GM10248 (cell line): ENCODE results near the gene UPK3B.
"Not testable (repeated sequence)": the region's sequence is repeated elsewhere in the genome, so short reads cannot be mapped to it uniquely, and the experiment has no call there.

Source experiments
- CTCF ChIA-PET: fragments of 300-600 bp; sonication (Branson Sonifier 250); formaldehyde crosslinking; extraction: SDS; loops from one replicate; lab custom pipeline; 2021; ENCODE audit warnings: antibody characterized with exemption; lab: Yijun Ruan, JAX
- POLR2A ChIA-PET: fragments of 350-650 bp; sonication (Branson Sonifier 250); formaldehyde crosslinking; extraction: SDS; loops from one replicate; lab custom pipeline; 2020; ENCODE audit warnings: antibody characterized with exemption; lab: Yijun Ruan, JAX
- DNase-seq: peaks from one replicate; pipeline ENCODE4 v3.0.0; 2012; ENCODE audit errors: extremely low spot score
- TF ChIP-seq, protein P1 (sequence below): IDR thresholded peaks from 2 replicates; pipeline ENCODE4 v1.5.1; 2012; ENCODE audit warnings: mild to moderate bottlenecking, low read depth; ENCODE audit errors: extremely low read depth, missing control alignments, control extremely low read depth

UPK3B gene

DNA sequence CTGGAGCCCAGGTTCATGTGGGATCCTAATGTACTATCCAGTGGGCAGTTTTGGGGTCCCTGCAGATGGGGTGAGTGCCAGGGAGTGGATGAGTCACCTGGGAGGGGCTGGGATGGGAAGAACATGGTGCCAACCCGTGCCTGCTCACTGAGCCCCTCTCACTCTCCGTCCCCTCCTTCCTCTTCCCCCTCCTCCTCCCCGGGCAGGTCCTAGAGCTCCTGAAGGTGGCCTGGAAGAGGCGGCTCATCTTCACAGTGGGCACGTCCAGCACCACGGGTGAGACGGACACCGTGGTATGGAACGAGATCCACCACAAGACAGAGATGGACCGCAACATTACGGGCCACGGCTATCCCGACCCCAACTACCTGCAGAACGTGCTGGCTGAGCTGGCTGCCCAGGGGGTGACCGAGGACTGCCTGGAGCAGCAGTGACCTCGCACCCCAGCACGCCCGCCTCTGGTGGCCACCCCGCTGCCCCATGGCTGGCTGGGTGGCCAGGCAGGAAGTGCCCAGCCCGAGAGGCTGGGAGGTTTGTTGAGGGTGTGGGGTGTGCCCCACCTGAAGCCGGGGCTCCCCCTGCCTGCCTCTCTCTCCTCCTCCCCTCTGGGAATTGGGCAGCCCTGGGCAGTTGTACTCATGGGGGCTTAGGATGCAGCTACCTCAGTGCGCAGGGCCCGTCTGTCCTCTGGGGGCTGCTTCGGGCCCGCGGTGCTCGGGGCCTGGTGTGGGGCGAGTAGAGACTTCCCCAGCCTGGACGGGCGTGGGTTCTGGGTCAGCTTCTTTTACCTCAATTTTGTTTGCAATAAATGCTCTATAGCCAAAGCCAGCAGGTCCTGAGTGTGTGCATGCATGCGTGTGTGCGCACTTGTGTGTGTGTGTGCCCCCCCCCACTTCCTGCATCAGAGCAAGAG, 4.9 kb upstream of the UPK3B start:
- TF ChIP-seq, protein P1, sequence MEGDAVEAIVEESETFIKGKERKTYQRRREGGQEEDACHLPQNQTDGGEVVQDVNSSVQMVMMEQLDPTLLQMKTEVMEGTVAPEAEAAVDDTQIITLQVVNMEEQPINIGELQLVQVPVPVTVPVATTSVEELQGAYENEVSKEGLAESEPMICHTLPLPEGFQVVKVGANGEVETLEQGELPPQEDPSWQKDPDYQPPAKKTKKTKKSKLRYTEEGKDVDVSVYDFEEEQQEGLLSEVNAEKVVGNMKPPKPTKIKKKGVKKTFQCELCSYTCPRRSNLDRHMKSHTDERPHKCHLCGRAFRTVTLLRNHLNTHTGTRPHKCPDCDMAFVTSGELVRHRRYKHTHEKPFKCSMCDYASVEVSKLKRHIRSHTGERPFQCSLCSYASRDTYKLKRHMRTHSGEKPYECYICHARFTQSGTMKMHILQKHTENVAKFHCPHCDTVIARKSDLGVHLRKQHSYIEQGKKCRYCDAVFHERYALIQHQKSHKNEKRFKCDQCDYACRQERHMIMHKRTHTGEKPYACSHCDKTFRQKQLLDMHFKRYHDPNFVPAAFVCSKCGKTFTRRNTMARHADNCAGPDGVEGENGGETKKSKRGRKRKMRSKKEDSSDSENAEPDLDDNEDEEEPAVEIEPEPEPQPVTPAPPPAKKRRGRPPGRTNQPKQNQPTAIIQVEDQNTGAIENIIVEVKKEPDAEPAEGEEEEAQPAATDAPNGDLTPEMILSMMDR = no peak
- POLR2A ChIA-PET = no interaction called here
- peak; percentile 9 for DNase-seq
- CTCF ChIA-PET = no interaction called here

DNA sequence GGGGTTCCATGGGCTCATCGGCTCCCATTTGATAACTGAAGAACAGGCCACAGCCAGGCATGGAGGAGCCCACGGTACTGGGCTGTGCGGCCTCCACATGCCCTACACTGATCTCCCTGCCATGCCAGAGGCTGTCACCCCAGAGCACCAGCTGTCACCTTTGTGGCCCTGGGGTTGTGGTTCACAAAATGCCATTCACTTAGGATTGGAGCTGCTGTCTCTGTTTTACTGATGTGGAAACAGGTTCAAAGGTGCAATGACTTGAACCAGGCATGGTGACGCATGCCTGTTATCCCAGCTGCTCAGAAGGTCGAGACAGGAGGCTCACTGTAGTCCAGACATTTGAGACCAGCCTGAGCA, 4.3 kb upstream of the UPK3B start:
- DNase-seq = peak; percentile 13
- CTCF ChIA-PET = no interaction called here
- TF ChIP-seq, protein P1 = no peak
- POLR2A ChIA-PET = no interaction called here

DNA sequence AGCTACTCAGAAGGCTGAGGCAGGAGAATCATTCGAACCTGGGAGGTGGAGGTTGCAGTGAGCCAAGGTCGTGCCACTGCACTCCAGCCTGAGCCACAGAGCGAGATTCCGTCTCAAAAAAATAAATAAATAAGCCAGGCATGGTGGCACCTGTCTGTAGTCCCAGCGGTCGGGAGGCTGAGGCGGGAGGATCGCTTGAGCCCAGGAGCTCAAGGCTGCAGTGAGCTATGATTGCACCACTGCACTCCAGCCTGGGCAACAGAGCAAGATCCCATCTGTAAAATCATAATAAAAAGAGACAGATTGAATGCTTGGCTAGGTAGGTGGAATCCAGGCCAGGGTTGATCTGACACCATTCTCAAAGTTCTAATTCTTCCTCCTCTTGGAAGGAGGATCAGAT, 3.7 kb upstream of the UPK3B start:
- CTCF ChIA-PET, DNase-seq, POLR2A ChIA-PET: not testable (repeated sequence)

DNA sequence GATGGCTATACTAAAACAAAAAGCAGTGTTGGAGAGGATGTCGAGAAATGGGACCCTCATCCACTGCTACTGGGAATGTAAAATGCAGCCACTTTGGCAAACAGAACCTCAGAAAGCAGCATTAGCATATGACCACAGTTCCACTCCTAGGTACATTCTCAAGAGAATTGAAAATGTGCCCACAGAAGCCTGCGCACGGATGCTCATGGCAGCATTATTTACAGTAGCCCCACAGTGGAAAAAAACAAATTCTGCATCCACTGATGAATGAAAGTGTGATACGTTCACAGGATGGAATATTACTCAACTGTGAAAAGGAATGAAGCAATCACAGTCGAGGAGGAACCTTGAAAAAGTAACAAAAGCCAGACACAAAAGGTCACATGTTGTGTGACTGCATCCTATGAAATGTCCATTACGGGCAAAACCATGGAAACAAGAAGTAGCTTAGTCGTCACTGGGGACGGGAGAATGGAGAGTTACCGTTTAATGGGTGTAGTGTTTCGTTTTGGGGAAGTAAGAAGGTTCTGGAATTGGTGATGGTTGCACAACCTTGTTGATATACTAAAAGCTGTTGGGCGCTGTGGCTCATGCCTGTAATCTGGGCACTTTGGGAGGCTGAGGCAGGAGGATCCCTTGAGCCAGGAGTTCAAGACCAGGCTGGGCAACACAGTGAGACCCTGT, 2.5 kb upstream of the UPK3B start:
- CTCF ChIA-PET = no interaction called here
- no peak for DNase-seq
- POLR2A ChIA-PET = no interaction called here
- TF ChIP-seq, protein P1 = no peak

DNA sequence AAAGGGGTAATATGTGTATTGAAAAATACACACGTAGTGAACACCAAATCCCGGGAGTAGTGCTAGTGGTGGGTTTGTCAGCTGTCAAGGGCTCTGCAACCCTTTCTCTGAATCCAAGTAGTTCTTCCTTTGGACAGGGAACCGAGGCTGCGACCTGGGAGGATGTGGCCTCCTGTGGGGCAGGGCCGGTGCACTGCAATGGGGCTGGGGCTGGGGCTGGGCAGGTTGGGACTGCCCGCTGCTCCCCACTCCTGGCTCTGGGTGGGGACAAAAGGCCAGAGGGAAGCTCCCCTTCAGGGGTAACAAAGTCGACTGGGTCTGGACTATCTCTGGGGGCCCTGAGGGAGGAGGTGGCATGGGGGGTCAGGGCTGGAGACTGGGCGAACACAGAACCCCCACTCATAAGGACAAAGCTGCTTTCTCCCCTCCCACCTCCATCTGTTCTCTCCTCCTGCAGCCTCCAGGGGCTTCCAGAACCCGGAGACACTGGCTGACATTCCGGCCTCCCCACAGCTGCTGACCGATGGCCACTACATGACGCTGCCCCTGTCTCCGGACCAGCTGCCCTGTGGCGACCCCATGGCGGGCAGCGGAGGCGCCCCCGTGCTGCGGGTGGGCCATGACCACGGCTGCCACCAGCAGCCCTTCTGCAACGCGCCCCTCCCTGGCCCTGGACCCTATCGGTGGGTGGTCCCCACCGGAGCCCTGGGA, 1.0 kb downstream of the UPK3B start:
- CTCF ChIA-PET, POLR2A ChIA-PET: not testable (repeated sequence)

DNA sequence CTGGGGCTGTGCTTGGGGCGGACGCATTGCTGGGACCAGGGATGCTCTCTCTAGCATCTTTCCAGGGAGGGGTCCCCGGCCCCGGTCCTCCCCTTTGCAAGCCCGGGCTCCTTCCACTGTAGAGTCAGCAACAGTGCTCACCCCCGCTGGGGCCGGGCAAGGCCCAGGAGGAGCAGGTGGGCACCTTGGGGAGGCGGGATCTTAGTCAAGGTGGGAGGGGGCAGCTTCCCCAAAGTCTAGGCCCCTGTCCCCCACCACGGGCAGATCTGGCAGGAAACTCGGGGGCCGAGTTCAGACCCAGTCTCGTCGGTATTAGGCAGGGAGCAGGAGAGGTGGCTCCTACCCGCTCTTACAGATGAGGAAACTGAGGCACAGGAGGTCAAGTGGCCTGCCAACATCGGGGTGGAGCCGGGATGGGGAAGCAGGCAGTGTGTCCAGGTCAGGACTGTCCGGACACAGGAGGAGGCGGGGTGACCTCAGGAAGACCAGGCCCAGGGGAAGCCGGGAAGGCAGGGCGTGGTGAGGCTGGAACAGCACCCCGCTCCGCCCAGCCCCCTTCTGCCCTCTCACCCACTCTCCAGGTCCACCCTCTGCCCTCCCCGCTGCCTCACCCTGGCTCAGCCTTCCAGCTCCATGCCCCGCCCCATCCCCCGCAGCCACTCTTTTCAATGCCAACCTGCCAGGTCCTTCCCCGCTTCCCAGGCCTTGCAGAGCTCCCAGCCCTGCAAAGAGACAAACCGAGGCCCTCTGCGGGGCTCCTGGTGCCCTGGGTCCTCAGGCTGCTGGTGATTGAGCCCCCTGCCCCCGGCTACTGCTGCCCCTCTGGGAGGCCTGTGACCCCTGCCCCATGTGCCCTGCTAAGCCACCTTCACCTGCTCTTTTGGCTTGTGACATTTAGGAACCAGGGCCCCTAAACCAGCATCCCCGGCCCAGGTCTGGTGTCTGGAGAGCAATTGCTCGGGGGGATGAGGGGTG, 1.8 kb downstream of the UPK3B start:
- POLR2A ChIA-PET, CTCF ChIA-PET, DNase-seq: not testable (repeated sequence)

More for the DNA sequence above, 1.0 kb downstream of the UPK3B start:
- not testable (repeated sequence) for DNase-seq

DNA sequence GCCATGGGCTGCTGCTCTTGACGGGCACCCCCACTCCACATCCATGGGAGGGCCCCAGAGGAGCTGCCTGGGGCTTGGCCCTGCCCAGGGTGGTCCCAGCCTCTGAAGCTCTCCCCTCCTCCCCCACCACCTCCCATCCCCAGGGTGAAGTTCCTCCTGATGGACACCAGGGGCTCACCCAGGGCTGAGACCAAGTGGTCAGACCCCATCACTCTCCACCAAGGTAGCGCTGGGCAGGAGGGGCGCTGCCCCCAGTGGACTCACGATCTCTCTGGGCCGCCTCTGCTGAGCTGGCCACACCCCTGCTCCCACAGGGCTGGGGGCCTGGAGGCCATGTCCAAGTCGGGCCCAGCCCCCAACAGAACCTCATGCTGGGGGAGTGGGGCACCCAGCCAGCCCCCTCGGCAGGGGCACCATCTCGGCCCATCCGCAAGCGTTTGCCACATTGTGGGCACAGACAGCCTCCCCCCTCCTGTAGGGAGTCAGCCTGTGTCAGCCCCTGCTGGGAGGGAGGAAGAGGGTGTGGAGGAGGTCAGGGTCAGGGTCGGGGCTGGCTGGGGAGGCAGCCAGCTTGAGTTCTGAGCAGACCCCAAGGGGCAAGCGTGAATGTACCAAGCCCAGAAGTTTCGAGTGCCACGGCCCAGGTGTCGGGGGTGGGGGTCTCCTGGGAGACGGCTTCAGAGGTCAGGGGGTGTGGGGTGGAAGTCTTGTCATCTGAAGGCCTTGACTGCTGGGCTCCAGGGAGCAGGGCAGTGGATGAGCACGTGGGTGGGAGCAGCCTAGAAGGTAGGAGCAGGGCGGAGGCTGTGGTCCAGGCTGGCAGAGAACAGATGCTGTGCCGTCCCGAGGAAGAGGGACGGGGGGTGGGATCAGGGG, 2.8 kb downstream of the UPK3B start:
- DNase-seq = no peak
- CTCF ChIA-PET = no interaction called here
- POLR2A ChIA-PET = no interaction called here
- TF ChIP-seq, protein P1 = no peak
